HG02981 (cell line): ENCODE data around the gene FGF6.
"Not testable (repeated sequence)": the region's sequence is repeated elsewhere in the genome, so short reads cannot be mapped to it uniquely, and the experiment has no call there.

Experiments used
- ATAC-seq: cut with Tn5 transposase; IDR thresholded peaks from one replicate; pipeline ENCODE4 v1.9.1; 2021; ENCODE audit warnings: mild to moderate bottlenecking, moderate library complexity; ENCODE audit not compliant: unreplicated experiment

The FGF6 gene, protein sequence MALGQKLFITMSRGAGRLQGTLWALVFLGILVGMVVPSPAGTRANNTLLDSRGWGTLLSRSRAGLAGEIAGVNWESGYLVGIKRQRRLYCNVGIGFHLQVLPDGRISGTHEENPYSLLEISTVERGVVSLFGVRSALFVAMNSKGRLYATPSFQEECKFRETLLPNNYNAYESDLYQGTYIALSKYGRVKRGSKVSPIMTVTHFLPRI

DNA sequence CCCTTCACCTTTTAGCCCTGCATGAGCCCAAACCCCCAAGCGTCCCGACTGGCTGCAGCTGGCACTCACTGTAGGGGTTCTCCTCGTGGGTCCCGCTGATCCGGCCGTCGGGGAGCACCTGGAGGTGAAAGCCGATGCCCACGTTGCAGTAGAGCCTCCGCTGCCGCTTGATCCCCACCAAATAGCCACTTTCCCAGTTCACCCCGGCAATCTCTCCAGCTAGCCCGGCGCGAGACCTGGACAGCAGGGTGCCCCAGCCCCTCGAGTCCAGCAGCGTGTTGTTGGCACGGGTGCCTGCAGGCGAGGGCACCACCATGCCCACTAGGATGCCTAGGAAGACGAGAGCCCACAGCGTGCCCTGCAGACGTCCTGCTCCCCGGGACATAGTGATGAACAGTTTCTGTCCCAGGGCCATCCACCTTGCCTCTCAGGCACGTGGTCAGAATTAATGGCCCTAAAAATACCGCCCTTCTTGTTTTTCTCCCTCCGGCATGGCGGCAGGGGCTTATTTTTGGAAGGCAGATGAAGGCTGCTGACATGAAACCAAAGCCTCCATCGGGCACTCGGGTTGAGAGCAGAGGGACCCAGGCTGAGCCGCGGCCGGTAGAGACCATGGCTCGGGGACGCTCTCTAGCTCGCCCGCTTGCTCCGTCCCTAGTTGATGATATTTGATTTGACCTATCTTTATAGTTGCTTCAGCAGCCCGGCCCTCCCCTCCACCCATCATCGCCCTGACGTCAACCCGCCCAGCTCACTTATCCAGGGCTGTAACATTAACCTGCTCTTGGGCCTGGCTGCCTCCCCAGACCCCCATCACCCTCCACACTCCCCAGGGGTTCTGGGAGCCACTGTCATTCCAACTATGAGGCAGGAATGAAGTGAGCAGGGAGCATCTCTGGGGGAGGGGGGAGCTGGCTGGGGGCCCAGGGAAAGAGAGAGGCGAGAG lies at the start of gene FGF6:
TSS of gene FGF6 (minus strand) at position 660 of the 946 bp plus-strand sequence. CDS start at position 415, 245 bp downstream.
- no peak for ATAC-seq

DNA sequence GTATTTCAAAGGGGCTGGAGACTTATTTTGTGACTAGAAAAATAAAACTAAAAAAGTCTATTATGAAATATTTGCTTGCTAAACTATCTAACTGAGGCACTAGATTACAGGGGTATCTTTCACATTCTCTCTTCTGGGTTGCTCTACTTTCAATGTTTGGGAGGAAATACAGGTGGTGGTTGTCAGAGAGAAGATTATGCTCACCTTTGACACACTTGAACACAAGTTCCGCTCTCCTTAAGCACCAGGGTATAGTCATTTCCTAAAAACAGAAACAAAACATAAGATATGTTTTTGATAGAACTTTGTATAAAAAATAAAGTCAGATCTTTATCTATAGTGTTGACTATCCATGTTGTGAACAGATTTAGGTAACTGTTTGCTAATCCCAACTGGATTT lies 45.4 kb upstream of the FGF6 start:
- ATAC-seq = no peak

DNA sequence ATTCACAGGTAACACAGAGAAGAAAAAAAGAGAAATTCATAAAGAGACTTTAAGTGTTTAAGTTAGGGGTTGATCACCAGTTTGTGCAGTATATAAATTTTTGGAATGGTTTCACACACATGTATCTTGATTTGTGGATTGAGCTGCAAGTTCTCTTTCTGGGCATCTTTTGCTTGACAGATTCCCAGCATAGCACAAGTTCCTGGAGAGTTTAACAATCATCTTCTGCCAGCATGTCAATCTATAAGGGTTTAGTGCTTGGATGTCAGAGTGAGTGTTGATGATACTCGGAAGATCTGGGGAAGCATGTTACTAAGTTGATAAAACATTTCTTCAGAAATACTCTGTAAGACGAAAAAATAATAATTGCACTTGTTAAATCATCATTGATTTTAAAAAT lies 43.9 kb upstream of the FGF6 start:
- no peak for ATAC-seq

DNA sequence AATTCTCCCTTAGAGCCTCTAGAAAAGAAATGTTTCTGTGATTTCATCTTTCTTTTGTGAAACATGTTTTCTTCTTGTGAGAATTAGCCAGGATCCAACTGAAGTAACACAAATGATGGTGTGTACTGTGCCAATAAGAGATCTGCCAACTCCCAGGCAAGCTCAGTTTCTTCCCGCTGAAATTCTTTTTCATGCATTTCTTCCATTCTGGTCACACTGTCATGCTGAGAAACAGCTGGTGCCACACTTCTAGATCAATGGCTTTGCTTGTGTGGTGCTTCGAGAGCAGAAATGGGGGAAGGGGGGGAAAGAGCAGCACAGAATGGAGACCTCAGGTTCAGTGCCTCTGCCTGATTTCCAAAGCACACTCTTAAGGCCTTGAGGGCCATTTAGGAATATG lies 41.4 kb upstream of the FGF6 start:
- no peak for ATAC-seq

DNA sequence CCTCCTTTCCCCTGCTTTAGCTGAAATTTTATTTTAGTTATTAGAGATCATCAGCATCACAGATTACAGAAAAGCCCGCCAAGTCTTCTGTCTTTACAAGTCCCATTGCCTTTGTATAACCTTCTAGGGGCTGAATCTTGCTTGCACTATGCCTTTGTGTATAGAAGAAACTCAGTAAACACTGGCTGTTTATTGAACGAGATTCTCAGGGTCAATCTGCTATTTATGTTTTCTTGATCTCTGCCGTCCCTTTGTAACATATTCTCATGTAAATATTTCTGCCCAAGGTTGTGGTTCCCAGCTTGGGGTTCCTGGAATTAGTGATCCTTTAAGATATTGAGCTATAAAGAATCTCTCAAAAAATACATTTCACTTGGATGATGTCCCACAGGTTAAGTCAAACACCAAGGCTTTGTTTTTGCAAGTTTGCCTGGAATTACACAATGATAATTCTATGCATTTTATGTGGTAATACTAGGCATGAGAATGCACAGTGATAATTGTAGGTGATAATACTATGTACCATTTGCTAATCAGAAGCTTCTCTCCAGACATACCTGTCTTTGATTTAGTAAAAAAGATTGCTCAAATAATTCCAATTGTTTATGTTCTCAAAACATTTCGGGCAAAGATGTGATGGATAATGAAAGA lies 40.6 kb upstream of the FGF6 start:
- no peak for ATAC-seq

DNA sequence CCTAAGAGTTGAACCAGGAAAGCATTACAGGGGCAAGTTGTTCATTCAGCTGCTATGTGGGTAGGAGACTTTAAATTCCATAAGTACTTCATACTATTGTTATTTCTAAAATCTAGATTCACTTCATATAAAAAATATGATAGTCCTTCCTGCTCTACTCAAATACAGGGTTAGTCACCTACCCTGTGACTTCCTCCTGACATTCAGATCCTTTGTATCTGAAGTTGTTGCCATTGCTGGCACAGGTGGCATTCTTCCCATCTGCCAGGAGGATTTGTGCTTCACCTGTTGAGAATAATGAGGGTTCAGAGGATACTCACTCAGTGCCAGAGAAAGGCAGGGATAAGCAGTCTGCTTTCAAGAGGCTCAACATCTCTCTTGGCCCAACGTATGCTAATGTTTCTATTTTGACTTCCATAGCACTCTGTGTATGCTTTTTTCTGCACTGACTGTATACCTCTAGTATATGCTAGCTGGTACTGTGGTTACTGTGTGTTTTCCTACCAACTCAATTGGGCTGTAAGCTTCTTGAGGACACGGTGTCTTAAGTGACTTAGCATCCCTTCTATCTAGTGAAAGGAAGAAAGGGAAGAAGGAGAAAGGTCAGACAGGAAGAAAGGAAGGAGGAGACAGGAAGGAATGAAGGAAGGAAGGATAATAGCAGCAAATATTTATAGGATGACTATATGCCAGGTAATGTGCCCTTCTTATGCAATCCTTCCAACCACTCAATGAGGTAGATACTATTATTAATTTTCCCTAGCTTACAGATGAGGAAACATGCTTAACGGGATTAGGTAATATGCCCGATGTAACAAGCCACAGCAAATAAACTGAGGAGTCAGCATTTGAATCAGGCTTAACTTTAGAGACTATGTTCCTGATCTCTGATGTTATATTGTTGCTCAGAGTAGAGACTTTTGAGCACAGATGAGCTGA lies 38.5 kb upstream of the FGF6 start:
- no peak for ATAC-seq

DNA sequence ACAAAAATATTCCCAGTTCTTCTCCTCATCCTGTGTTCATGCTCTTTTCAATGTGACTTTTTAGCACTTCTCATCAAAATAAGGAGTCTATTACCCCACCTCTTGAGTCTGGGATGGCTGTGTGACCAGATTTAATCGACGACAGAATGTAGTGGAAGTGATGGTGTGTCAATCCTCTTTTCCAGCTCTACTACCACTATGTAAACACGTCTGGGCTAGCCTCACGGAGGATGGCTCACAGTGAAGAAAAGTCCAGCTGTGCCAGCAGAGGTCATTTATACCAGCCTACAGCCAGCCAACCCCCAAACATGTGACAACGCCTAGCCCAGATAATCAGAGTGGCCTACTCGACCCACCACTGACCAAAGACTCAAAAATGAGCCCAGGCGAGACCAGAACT lies 37.3 kb upstream of the FGF6 start:
- no peak for ATAC-seq

DNA sequence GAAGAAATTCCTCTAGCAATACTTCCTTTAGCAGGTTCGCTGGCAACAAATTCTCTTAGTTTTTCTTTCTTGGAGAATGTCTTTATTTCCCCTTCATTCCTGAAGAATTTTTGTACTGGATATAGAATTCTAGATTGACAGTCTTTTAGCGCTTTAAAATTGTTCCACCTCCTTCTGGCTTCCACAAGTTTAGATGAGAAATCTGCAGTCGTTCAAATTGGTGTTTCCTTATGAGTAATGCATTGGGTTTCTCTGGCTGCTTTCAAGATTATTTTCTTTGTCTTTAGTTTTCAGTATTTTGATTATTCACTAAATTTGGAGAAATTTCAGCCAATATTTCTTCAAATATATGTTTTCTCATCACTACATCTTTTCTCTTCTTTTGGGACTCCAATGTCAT lies 33.3 kb upstream of the FGF6 start:
- no peak for ATAC-seq

DNA sequence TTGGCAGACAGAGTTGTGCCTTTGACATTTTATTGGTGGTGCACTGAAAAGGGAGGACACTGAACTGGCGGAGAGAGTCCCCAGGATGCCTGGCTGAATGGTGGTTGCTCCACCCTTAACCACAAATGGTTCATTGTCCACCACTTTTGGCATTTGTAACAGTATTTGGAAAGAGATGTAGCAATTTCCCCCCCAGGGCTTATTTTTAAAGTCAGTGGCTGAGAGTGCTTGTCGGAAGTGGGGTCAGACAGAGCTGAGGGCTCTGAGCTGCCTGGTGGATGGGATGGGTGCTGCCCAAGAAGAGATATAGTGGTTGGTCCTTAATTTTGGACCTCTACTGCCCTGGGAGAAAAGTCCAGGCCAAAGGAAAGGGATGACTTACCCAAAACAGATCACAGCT lies 31.5 kb upstream of the FGF6 start:
- ATAC-seq = no peak

DNA sequence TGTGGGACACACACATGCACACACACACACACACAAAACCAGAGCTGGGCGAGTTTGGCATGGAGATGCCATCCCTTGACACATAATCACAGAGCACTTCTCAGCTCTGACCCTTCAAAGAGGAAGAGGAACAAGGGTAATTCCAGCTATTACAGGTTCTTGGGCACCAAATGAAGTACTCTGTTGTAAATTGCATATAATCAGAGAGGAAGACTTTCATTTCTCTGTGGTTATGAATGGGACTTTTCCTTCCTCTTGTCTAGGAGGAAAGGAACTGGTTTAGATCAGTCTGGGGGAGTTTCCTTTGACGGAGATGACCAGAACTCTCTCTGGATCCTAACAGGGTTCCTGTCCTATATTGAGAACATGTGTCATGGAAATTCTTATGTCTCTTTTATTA lies 26.4 kb upstream of the FGF6 start:
- ATAC-seq = no peak

DNA sequence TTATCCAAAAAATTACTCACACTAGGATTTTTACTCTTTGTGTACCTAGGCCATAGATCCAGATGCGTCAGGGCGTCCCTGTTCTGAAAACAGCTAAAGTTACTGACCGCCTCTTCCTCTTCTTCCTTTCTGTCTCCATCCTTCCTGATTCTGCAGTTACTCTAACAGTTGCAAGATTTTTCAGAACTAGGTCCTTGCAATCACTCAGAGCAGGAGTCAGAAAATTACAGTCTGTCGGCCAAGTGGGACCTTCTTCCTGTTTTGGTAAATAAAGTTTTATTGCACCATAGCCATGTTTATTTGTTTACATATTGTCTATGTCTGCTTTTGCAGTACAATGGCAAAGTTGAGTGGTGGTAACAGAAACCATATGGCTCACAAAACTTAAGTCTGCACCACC lies 25.6 kb upstream of the FGF6 start:
- no peak for ATAC-seq

DNA sequence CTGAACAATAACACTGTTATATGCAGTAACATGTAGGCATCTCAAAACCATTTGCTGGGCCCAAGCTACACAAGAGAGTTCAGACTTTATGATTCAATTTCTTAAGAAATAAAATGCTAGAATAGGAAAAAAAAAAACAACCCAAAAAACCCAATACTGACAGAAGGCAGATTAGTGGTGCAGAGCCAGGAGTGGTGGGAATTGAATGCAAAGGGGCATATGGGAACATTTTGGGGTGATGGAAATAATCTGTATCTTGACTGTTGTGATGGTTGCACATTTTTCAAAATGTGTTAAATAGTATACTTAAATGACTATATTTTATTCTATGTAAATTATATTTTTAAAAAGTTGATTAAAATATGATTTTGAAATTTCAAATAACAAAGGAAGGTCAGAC lies 23.4 kb upstream of the FGF6 start:
- no peak for ATAC-seq

DNA sequence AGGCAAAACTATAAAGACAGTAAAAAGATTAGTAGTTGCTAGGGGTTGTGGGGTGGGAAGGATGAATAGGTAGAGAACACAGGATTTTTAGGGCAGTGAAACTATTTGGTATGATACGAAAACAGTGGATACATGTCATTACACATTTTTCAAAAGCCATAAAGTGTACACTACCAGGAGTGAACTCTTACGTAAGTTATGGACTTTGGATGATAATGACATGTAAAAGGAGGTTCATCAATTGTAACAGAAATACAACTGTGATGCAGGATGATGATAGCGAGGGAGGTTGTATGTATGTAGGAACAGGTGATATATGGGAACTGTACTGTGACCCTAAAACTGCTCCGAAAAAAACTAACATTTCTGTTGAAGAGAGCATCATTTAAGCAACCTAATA lies 15.1 kb upstream of the FGF6 start:
- no peak for ATAC-seq

DNA sequence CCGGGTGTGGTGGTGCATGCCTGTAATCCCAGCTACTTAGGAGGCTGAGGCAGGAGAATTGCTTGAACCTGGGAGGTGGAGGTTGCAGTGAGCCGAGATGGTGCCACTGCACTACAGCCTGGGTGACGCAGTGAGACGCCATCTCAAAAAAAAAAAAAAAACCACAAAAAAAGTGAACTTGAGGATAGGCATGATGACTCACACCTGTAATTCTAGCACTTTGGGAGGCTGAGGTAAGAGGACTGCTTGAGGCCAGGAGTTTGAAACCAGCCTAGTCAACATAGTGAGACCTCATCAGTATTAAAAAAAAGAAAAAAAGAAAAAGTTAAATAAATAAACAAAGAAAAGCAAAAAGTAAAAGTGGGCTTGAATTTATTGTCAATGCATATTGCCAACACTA lies 10.2 kb upstream of the FGF6 start:
- ATAC-seq = not testable (repeated sequence)

DNA sequence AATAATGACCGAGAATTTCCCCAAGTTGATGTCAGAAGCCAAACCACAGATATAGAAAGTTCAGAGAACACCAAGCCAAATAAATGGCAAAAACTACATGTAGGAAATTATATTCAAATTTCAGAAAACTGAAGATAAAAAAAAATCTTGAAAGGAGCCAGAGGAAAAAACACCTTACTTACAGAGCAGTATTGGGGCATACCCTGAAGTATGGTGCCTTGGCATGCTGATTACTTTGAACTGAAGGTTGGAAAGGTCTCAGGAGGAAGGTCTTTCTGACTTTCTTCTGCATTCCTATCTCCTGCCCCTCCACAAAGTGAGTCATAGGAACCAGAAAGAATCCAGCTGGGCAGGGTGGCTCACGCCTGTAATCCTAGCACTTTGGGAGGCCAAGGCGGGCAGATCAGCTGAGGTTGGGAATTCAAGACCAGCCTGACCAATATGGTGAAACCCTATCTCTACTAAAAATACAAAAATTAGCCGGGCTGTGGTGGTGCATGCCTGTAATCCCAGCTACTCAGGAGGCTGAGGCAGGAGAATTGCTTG lies 8.8 kb upstream of the FGF6 start:
- no peak for ATAC-seq

DNA sequence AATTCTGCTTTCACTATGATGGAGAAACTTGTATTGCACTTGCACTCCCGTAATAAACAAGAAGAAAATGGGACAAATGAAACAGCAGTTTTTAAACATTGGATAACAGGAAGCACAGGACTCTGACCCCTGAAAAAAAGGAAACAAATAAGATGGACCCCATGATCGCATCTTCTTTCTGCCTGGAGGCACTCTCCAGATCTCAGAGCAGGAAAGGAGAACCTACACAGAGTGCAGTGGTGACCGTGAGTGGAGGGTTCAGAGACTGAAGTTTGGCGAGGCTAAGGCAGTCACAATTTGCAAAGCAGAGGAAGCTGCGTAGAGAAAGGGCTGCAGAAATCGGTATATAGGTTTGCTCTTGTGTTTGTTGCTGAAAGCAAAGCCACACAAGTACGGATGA lies 6.1 kb upstream of the FGF6 start:
- no peak for ATAC-seq

DNA sequence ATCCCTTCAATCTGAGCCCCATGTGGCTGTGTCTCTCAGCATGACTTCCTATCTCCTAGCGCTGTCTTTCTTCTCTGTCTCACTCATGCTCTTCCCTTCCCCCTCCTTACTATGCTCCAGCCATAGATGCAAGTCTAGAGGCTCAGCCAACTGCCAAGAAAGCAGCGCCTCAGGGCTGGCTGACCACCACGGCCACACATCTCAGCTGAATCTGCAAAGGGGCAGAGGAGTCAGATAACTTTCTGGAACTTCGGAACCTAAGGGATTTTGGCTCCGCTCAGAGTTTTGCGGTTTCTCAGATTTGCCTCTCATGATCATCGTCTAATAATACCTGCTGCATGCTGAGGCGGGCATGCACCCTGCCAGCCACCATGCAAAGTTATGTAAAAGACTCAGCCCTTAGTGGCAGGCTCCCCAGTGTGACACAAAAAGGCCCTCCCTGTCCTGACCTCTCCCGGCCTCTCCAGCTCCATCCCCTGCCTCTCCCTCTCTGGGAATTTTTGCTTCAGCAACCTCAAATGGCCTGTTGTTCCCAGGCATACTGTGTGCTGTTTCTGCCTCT lies 5.0 kb upstream of the FGF6 start:
- ATAC-seq = no peak

DNA sequence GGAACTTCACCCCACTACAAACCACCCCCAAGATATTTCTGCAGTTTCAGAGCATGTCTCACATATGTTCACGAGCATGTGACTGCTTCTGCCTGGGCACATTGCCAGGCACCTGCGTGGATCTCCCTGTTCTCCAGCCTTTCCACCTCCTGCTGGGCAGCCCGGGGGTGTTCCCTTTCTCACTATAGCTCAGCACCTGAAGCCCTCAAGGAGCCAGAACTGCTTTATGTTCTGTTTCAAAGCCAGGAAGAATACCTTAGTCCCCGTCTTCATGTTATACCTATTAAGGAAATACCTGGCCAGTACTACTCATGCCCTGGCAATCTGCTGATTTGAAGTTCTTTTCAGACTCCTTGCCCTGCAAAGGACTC lies 4.2 kb upstream of the FGF6 start:
- no peak for ATAC-seq

DNA sequence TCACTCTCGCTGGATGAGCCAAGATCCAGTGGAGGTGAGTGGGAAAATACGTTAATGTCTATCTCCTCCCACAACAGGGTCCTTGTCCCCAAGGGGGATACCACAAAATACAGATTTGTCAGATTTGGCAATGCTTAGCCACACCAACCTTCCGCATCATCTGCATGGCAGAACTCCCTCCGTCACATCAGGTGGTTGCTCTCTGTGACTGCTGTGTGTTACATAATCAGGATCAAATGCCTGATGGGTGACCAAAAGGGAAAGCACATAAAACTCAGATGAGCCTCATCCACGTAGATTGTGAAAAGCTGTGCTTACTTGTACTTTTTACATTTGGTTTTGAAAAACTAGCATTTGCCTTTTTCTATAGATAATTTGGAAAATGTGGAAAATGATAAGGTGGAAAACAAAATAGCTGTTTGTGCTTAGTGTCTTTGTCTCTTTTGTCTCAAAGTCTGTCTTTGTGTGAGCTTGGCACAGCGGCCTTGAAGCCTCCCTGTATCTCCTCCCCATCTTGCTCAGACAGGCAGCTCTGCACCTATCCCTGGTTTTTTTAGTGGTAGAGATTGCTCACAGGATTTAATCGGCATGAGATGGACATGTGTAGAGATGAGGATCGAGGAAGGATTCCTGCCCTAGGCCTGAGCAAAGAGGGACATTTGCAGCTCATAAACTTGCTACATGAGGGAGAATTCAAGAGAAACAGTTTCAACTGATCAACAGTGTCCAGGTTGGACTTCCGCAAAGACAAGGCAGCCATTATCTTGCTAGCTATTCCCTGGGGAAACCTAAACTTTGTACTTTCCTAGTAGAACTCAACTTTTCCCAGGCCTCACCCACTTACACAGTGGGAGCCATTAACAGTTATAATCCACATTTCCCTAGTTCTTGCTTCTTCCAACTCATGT lies 3.6 kb upstream of the FGF6 start:
- ATAC-seq = no peak
